Epithelial cell of proximal tubule (primary cell): Measurements from ENCODE around the gene LRRC63. TPM values are rescaled to one million over a fixed set of nuclear protein-coding genes. Genes with fewer than 3 reads are reported as not detected.

Experiments used
- DNase-seq: peaks from one replicate; pipeline ENCODE4 v3.0.0-alpha.2; 2011; ENCODE audit warnings: low read depth
- H3K4me3 ChIP-seq: 2 replicates; pipeline ENCODE4 v1.5.1; 2011; ENCODE audit warnings: low read depth, mild to moderate bottlenecking, low read length
- total RNA-seq: library from RNA; depleted of rRNA; stranded (reverse); fragments of >200 nt; gene quantifications from 2 replicates; pipeline ENCODE4 v1.2.3, GENCODE V29; 2015
- TF ChIP-seq, protein P1 (sequence below): conservative IDR thresholded peaks from 2 replicates; pipeline ENCODE4 v1.5.1; 2012; ENCODE audit warnings: low read depth, mild to moderate bottlenecking, low read length

The LRRC63 gene
- total RNA-seq, 1 donor from 2014 or later = not detected

- no peak overlapping the region for H3K4me3 ChIP-seq
- TF ChIP-seq, protein P1, sequence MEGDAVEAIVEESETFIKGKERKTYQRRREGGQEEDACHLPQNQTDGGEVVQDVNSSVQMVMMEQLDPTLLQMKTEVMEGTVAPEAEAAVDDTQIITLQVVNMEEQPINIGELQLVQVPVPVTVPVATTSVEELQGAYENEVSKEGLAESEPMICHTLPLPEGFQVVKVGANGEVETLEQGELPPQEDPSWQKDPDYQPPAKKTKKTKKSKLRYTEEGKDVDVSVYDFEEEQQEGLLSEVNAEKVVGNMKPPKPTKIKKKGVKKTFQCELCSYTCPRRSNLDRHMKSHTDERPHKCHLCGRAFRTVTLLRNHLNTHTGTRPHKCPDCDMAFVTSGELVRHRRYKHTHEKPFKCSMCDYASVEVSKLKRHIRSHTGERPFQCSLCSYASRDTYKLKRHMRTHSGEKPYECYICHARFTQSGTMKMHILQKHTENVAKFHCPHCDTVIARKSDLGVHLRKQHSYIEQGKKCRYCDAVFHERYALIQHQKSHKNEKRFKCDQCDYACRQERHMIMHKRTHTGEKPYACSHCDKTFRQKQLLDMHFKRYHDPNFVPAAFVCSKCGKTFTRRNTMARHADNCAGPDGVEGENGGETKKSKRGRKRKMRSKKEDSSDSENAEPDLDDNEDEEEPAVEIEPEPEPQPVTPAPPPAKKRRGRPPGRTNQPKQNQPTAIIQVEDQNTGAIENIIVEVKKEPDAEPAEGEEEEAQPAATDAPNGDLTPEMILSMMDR = no peak
- no peak for DNase-seq
Observed at GRCh38 chr13:46232281-46232680, 20.6 kb downstream of the LRRC63 start.

DNA sequence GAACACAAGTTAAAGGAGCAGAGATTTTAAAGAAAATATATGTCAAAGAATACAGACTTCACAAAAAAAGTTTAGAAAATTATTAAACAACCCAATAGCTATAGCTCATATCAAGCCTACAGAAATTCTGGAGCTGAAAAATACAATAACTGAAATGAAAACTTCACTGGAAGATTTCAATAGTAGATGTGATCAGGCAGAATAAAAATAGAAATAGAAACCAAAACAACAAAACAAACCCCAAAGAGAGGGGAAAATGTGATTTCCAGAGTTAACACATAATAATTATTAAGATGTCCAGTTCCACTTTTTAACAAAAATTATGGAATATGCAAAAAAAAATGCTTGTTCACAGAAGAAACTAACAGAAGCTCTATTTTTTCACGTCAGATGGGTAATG, 23.6 kb downstream of the LRRC63 start:
- no peak overlapping the region for H3K4me3 ChIP-seq
- TF ChIP-seq, protein P1 = no peak
- no peak for DNase-seq

DNA sequence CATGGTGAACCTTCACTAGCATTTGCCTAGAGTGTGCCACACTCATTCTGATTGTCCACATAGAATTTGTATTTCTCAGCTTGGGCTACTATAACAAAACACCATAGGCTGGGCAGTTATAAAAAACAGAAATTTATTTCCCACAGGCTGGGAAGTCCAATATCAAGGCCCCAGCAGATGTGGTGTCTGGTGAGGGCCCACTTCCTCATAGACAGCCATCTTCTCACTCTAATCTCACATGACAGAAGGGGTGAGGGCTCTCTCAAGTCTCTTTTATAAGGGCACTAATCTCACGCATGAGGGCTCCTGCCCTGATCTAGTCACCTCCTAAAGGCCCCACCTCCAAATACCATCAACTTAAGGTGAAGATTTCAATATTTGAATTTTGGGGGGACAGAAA, 53.6 kb downstream of the LRRC63 start:
- no peak for DNase-seq
- TF ChIP-seq, protein P1 = no peak

GRCh38 chr13:46267166-46267565, 55.4 kb downstream of the LRRC63 start:
- peak; percentile 1 for DNase-seq
- no peak overlapping the region for H3K4me3 ChIP-seq
- TF ChIP-seq, protein P1 = no peak

More for the DNA sequence above, 53.6 kb downstream of the LRRC63 start:
- H3K4me3 ChIP-seq = no peak overlapping the region

DNA sequence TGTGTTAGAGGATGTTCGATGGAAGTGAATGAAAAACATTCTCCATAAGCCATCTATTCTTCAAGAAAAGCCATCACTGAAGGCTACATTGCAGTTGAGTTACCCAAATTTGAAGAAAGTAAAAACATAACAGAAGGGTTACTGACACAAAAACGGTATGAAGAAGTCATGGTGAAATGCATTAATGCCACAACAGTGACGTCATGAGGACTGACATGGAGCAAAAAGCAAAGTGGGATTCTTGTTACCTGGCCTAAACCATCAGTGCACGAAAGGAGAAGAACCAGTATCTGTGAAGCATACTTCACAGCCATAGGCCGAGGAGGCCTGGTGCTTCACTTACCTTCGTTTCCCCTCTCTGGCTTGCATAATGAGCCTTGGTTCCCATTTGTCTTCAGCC, 58.7 kb downstream of the LRRC63 start:
- TF ChIP-seq, protein P1 = no peak
- no peak overlapping the region for H3K4me3 ChIP-seq
- no peak for DNase-seq

GRCh38 chr13:46274094-46274698, 62.5 kb downstream of the LRRC63 start:
- TF ChIP-seq, protein P1 = no peak
- DNase-seq = no peak
- H3K4me3 ChIP-seq = no peak overlapping the region

DNA sequence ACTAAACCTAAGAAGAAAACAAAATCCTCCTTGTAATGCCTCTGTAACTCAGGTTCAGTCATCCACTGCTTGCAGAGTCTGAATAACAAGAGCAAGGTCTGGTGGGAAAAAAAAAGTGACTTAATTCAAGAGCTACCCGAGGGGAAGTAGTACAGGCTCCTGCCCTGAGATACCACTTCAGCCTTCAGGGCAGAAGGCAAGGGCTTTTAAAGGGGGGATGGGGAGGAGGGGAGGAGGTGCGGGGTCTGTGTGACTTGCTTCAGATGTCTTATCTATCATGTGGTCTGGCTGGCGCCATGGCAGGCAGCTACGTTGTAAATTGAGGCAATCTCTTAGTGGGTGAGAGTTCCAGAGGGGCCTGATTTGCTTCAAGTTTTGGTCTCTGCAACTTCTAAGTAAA, 66.7 kb downstream of the LRRC63 start:
- no peak for DNase-seq
- TF ChIP-seq, protein P1 = no peak
- no peak overlapping the region for H3K4me3 ChIP-seq
